ENCODE data around the gene AGO3.

The AGO3 gene

GRCh38 chr1:35932941-35933340 is 2.0 kb downstream of the AGO3 start:
- peak overlapping the region; percentile 95; the same call in 1 of the 2 replicates for H3K4me3 ChIP-seq (replicated peaks; ENCODE audit: low read depth, low read length)
- no peak for TF ChIP-seq CTCF (IDR thresholded peaks at IDR 0.05; ENCODE audit: low read depth, low read length, missing control alignments)

GRCh38 chr1:35935442-35936388 is 4.8 kb downstream of the AGO3 start:
- no peak for TF ChIP-seq CTCF (IDR thresholded peaks at IDR 0.05; ENCODE audit: low read depth, low read length, missing control alignments)

More at GRCh38 chr1:35932941-35933340, 2.0 kb downstream of the AGO3 start:
- no peak for DNase-seq (ENCODE audit: extremely low read depth, low read depth)

DNA sequence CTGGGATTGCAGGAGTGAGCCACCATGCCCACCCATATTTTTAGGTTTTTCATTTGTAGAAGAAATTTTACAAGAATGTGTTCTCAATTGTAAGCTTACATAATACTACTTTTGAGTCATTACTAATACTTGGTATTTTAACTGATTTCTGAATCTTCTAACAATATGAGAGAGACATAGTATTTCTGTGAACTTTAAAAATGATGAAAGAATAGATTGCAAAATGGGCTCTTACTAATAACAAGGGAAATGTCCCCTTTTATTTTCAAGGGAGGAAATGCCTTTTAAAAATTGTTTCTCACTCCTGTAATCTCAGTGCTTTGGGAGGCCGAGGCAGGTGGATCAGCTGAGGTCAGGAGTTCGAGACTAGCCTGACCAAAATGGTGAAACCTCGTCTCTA is 5.9 kb downstream of the AGO3 start:
- no peak overlapping the region for H3K4me3 ChIP-seq (replicated peaks; ENCODE audit: low read depth, low read length)
- no peak for TF ChIP-seq CTCF (IDR thresholded peaks at IDR 0.05; ENCODE audit: low read depth, low read length, missing control alignments)
- DNase-seq (ENCODE audit: extremely low read depth, low read depth): no peak

More at GRCh38 chr1:35935442-35936388, 4.8 kb downstream of the AGO3 start:
- no peak overlapping the region for H3K4me3 ChIP-seq (replicated peaks; ENCODE audit: low read depth, low read length)
- no peak for DNase-seq (ENCODE audit: extremely low read depth, low read depth)

DNA sequence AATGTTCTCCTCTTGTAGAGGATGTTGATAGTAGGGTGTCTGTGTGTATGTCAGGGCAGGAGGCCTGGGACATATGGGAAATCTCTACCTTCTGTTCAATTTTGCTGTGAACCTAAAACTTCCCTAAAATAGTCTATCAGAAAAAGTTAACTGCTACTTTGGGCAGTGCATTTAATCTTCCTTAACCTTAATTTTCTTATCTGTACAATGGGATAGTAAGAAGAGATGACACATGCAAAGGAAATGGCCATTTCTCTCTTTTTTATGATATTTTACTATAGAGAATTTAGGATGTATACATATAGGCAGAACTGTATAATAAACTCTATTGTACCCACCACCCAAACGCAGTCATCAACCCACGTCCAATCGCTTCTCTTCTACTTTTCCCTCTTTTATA is 8.6 kb downstream of the AGO3 start:
- DNase-seq (ENCODE audit: extremely low read depth, low read depth): no peak
- H3K4me3 ChIP-seq (replicated peaks; ENCODE audit: low read depth, low read length): no peak overlapping the region
- TF ChIP-seq CTCF (IDR thresholded peaks at IDR 0.05; ENCODE audit: low read depth, low read length, missing control alignments): no peak

DNA sequence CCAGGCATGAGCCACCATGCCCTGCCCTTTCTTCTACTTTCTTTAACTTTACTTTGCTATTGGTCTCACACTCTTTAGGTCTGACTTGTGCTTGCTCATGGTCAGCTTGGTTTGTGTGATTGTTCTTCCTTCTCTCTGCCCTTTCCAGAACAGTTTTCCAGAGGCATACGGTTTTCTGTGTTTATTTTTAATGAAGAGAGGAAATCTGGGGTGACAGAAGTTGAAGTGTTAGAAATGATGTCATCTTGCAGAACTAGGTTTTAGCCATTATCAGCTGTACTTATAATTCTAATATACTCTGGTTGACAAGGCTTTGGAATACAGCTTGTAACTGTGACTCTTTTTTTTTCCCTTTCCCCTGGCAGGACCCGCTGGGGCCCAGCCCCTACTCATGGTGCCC is 14.4 kb downstream of the AGO3 start:
- H3K4me3 ChIP-seq (replicated peaks; ENCODE audit: low read depth, low read length): no peak overlapping the region
- no peak for DNase-seq (ENCODE audit: extremely low read depth, low read depth)
- no peak for TF ChIP-seq CTCF (IDR thresholded peaks at IDR 0.05; ENCODE audit: low read depth, low read length, missing control alignments)

DNA sequence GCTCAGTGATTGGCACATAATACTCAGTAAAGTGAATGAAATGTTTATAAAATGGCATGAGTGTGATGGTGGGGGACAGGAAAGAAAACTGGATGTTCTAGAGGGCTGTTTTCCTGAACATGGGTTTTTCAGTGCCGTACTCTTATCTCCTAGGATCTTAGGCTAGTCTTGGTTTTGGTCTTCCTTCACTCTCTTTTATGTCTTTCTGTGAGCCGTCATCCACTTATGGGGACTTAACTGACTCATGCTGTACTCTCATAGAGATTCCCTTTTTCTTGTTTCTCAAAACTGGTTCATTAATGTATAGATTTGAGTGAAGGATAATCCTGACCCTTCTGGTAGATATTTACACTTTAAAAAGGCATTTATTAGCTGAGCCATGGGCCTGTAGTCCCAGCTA is 16.6 kb downstream of the AGO3 start:
- no peak overlapping the region for H3K4me3 ChIP-seq (replicated peaks; ENCODE audit: low read depth, low read length)
- no peak for TF ChIP-seq CTCF (IDR thresholded peaks at IDR 0.05; ENCODE audit: low read depth, low read length, missing control alignments)
- no peak for DNase-seq (ENCODE audit: extremely low read depth, low read depth)

Measured in HFF-Myc (cell line).